Measurements from ENCODE around the gene MYO10.

GRCh38 chr5:16857635-16858034 is 78.5 kb downstream of the MYO10 start:
- no peak for TF ChIP-seq CTCF (IDR thresholded peaks at IDR 0.05; ENCODE audit: borderline replicate concordance, extremely low read depth, low read length, poor library complexity, severe bottlenecking)
- no peak for TF ChIP-seq EZH2 (IDR thresholded peaks at IDR 0.05; ENCODE audit: borderline replicate concordance, low read depth, low read length, severe bottlenecking)
